ENCODE results near the gene PGRMC2.
"Not testable (repeated sequence)": the region's sequence is repeated elsewhere in the genome, so short reads cannot be mapped to it uniquely, and the experiment has no call there.

PGRMC2 gene

DNA sequence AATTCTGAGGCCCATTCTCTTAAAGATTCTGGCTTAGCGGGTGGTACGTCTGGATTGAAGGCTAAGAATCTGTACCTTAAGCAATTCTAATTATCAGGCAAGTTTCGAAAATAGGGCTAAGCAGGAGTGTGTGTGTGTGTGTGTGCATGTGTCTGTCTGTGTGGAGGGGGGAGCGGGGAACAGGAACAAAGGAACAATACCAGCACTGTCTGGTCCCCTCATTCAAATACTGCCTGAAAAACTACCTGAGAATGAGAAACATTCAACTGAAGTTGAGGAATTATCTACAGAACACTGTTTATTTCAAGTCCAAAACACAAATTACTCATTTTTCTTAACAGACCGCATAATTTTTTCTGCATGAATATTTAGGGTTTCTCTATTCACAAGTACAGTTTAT is 18.6 kb downstream of the PGRMC2 start:
- Histone ChIP-seq H3K27me3 (ENCODE audit: control insufficient read depth, insufficient read depth, low read length) (no peaks in the 10 kb centered on the region), H3K9me3 (ENCODE audit: control insufficient read depth, insufficient read depth, low read depth, low read length) (peaks cover 18% of the 10 kb centered on the region), H3K27ac (ENCODE audit: low read depth, low read length) (no peak overlapping the region), H3K9ac (ENCODE audit: low read length) (no peak overlapping the region), H3K4me3 (ENCODE audit: low read depth, low read length) (no peak overlapping the region), H3K4me1 (ENCODE audit: control insufficient read depth, insufficient read depth, low read length) (no peaks in the 10 kb centered on the region), H3K36me3 (ENCODE audit: control insufficient read depth, insufficient read depth, low read length) (peaks cover 45% of the 10 kb centered on the region)

DNA sequence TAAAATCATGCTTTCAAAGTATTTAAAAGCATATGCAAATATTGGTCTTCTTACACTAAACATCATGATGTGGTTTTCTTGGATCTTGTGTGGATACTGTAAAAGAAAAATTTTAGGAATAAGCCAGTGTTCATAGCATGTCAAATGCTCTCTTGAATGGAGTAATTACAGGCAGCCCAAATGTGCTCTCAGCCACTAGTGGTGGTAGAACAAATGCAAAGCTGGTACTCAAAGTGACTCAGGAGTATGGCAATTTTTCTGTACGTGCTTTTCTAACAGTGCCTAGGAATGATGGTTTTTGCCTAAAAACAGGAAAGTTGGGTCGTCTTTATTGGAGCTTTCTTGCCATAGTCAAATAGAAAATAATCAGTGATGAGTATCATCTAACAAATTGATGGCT is 19.9 kb downstream of the PGRMC2 start:
- Histone ChIP-seq H3K27ac (ENCODE audit: low read depth, low read length) (no peak overlapping the region), H3K4me3 (ENCODE audit: low read depth, low read length) (no peak overlapping the region), H3K27me3 (ENCODE audit: control insufficient read depth, insufficient read depth, low read length) (no peaks in the 10 kb centered on the region), H3K36me3 (ENCODE audit: control insufficient read depth, insufficient read depth, low read length) (peaks cover 34% of the 10 kb centered on the region), H3K9ac (ENCODE audit: low read length) (no peak overlapping the region), H3K4me1 (ENCODE audit: control insufficient read depth, insufficient read depth, low read length) (no peaks in the 10 kb centered on the region), H3K9me3 (ENCODE audit: control insufficient read depth, insufficient read depth, low read depth, low read length) (peaks cover 23% of the 10 kb centered on the region)

DNA sequence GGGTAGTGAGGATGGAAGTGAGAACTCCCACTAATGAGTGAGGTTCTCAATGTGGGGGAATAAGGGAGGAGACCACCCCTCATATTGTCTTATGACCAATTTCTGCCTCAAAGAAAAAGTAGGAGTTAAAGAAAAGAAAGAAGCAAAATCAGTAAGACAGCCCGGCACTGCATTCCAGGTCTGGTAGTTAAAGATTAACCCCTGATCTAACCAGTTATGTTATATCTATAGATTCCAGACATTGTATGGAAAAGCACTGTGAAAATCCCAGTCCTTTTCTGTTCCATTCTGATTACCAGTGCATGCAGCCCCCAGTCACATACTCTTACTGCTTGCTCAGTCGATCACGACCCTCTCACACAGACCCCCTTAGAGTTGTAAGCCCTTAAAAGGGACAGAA is 20.4 kb downstream of the PGRMC2 start:
- Histone ChIP-seq H3K36me3 (ENCODE audit: control insufficient read depth, insufficient read depth, low read length) (peaks cover 28% of the 10 kb centered on the region), H3K9me3 (ENCODE audit: control insufficient read depth, insufficient read depth, low read depth, low read length) (peaks cover 23% of the 10 kb centered on the region)
- H3K9ac ChIP-seq (ENCODE audit: low read length); H3K27me3 ChIP-seq (ENCODE audit: control insufficient read depth, insufficient read depth, low read length); H3K4me3 ChIP-seq (ENCODE audit: low read depth, low read length); H3K4me1 ChIP-seq (ENCODE audit: control insufficient read depth, insufficient read depth, low read length); H3K27ac ChIP-seq (ENCODE audit: low read depth, low read length): not testable (repeated sequence)

DNA sequence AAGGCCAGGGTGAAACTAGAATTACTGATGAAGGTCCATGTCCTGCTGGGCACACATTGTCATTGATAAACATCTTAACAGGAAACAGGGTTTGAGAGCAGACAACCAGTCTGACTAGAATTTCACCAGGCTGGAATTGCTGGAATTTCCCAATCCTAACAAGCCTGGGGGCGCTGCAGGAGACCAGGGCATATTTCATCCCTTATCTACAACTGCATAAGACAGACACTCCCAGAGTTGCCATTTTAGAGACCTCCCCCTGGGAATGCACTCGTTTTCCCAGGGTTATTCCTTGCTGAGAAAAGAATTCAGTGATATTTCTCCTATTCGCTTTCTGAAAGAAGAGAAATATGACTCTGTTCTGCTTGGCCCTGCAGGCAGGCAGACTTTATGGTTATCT is 22.1 kb downstream of the PGRMC2 start:
- H3K27me3 ChIP-seq (ENCODE audit: control insufficient read depth, insufficient read depth, low read length); H3K4me3 ChIP-seq (ENCODE audit: low read depth, low read length); H3K9ac ChIP-seq (ENCODE audit: low read length); H3K27ac ChIP-seq (ENCODE audit: low read depth, low read length); H3K4me1 ChIP-seq (ENCODE audit: control insufficient read depth, insufficient read depth, low read length): not testable (repeated sequence)
- H3K36me3 ChIP-seq (ENCODE audit: control insufficient read depth, insufficient read depth, low read length), result peaks cover 12% of the 10 kb centered on the region
- H3K9me3 ChIP-seq (ENCODE audit: control insufficient read depth, insufficient read depth, low read depth, low read length), result peaks cover 23% of the 10 kb centered on the region

DNA sequence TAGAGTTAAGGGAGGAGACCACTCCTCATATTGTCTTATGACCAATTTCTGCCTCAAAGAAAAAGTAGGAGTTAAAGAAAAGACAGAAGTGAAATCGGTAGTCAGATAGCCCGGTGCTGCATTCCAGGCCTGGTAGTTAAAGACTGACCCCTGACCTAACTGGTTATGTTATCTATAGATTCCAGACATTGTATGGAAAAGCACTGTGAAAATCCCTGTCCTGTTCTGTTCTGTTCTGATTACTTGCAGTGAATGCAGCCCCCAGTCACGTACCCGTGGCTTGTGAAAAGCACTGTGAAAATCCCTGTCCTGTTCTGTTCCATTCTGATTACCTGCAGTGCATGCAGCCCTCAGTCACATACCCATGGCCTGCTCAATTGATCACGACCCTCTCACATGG is 27.7 kb downstream of the PGRMC2 start:
- not testable (repeated sequence) for H3K36me3 ChIP-seq (ENCODE audit: control insufficient read depth, insufficient read depth, low read length); H3K27ac ChIP-seq (ENCODE audit: low read depth, low read length); H3K4me1 ChIP-seq (ENCODE audit: control insufficient read depth, insufficient read depth, low read length); H3K4me3 ChIP-seq (ENCODE audit: low read depth, low read length); H3K27me3 ChIP-seq (ENCODE audit: control insufficient read depth, insufficient read depth, low read length); H3K9ac ChIP-seq (ENCODE audit: low read length)
- peaks cover 20% of the 10 kb centered on the region for H3K9me3 ChIP-seq (ENCODE audit: control insufficient read depth, insufficient read depth, low read depth, low read length)

DNA sequence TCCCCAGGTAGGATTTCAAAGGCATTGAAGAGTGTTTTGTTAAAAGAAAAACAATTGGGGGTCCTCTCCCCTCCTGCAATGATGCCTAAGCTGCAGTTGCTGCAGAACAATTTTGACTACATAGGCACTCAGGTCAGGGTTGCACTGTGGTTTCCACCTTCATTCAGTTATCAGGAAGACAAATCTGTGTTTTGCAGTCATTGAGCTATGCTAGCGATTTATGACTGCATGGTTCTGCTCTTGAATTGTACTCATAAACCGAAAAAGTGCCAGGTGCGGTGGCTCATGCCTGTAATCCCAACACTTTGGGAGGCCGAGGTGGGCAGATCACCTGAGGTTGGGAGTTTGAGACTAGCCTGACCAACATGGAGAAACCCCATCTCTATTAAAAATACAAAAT is 29.4 kb downstream of the PGRMC2 start:
- not testable (repeated sequence) for H3K4me3 ChIP-seq (ENCODE audit: low read depth, low read length); H3K27me3 ChIP-seq (ENCODE audit: control insufficient read depth, insufficient read depth, low read length); H3K9ac ChIP-seq (ENCODE audit: low read length); H3K27ac ChIP-seq (ENCODE audit: low read depth, low read length); H3K4me1 ChIP-seq (ENCODE audit: control insufficient read depth, insufficient read depth, low read length); H3K36me3 ChIP-seq (ENCODE audit: control insufficient read depth, insufficient read depth, low read length)
- H3K9me3 ChIP-seq (ENCODE audit: control insufficient read depth, insufficient read depth, low read depth, low read length), result peaks cover 20% of the 10 kb centered on the region

DNA sequence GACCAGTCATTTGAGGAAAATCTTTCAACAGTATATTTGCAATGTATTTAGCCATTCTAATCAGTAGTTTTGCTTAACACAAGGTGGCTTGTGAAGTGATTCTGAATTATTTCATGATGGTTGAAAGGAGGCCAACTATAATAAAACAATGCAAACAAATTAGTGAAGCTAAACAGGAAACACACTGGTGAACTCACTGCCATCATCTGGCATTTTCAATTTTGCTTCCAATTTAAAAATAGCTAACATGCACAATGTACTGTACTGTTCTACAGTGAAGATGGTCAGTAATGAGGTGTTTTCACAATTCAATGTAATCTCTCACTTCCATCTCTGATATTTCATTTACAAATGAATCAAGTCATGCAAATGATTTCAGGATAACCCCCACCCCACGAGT is 31.1 kb downstream of the PGRMC2 start:
- H3K4me1 ChIP-seq (ENCODE audit: control insufficient read depth, insufficient read depth, low read length), result no peaks in the 10 kb centered on the region
- no peaks in the 10 kb centered on the region for H3K36me3 ChIP-seq (ENCODE audit: control insufficient read depth, insufficient read depth, low read length)
- H3K9ac ChIP-seq (ENCODE audit: low read length), result no peak overlapping the region
- H3K27me3 ChIP-seq (ENCODE audit: control insufficient read depth, insufficient read depth, low read length), result no peaks in the 10 kb centered on the region
- no peak overlapping the region for H3K27ac ChIP-seq (ENCODE audit: low read depth, low read length)
- H3K4me3 ChIP-seq (ENCODE audit: low read depth, low read length), result no peak overlapping the region
- H3K9me3 ChIP-seq (ENCODE audit: control insufficient read depth, insufficient read depth, low read depth, low read length), result peaks cover 31% of the 10 kb centered on the region

DNA sequence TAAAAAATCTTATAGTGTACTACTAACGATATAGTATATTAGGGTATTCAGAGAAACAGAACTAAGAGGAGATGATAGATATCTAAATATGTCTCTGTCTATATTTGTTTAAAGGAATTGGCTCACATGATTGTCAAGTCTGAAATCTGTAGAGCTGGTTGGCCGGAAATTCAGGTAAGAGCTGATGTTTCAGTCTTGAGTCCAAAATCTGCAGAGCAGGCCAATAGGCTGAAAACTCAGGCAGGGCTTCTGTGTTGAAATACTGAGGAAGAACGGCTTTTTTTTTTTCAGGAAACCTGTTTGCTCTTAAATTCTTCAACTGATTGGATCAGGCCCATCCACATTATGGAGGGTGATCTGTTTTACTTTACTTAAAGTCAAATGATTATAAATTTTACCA is 31.7 kb downstream of the PGRMC2 start:
- Histone ChIP-seq H3K36me3 (ENCODE audit: control insufficient read depth, insufficient read depth, low read length) (no peaks in the 10 kb centered on the region), H3K9ac (ENCODE audit: low read length) (no peak overlapping the region), H3K27me3 (ENCODE audit: control insufficient read depth, insufficient read depth, low read length) (no peaks in the 10 kb centered on the region), H3K4me3 (ENCODE audit: low read depth, low read length) (no peak overlapping the region), H3K9me3 (ENCODE audit: control insufficient read depth, insufficient read depth, low read depth, low read length) (peaks cover 34% of the 10 kb centered on the region), H3K27ac (ENCODE audit: low read depth, low read length) (no peak overlapping the region), H3K4me1 (ENCODE audit: control insufficient read depth, insufficient read depth, low read length) (no peaks in the 10 kb centered on the region)

DNA sequence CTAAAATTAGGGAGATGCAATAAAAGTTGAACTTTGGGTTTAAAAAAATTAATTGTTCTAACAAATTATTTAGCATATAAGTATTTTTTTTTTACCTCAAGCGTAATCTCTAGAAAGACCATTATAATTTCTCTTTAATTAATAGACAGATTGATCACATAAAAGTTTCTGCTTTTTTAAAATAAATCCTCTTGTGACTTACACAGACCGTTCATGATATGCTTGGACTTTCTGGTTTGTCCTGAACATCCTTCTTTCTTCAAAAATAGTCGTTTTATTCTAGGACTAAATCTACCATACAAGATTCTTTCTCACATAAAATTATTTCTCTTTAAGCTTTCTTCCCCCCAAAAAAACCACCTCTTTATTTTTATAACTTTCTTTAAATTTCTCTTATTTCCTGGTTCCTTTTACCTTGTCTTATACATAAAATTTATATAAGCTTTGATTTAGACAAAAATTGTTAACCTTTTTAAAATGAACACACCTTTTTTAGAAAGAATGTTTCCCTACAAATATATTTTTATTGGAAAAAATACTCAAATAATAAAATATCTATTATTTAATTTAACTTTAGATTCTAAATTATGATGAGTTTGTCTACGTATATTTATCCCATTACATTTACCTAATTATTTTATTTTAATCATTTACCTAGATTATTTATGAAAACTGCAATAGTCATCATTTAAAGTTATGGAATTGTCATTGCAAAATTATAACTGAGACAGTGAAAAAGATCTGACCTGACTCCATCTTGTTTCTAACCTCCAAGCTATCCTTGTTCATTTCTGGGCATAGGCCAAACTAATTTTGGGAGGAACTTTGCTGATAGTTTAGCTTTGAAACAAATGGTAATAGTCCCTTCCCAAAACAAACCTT is 37.6 kb downstream of the PGRMC2 start:
- Histone ChIP-seq H3K36me3 (ENCODE audit: control insufficient read depth, insufficient read depth, low read length) (no peaks in the 10 kb centered on the region), H3K4me3 (ENCODE audit: low read depth, low read length) (no peak overlapping the region), H3K27ac (ENCODE audit: low read depth, low read length) (no peak overlapping the region), H3K9me3 (ENCODE audit: control insufficient read depth, insufficient read depth, low read depth, low read length) (peaks cover 58% of the 10 kb centered on the region), H3K9ac (ENCODE audit: low read length) (no peak overlapping the region), H3K4me1 (ENCODE audit: control insufficient read depth, insufficient read depth, low read length) (no peaks in the 10 kb centered on the region), H3K27me3 (ENCODE audit: control insufficient read depth, insufficient read depth, low read length) (no peaks in the 10 kb centered on the region)

DNA sequence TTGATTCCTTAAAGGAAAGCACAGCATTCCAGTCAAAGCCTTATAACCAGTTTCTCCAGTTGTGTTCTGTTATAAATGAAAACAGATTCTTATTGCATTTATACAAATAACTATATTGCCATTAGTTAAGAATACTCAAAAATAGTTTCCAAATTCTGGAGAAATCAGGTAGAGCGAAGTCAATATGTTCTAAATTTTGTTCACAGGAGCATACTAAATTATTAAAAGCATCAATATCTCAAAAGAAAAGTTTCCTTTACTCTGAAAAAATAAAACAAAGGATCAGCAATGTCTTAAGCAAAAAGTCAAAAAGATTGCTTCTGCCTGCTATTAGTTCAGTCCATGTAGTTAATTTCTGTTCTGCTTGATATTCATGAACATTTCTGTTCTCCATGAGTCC is 39.7 kb downstream of the PGRMC2 start:
- Histone ChIP-seq H3K4me1 (ENCODE audit: control insufficient read depth, insufficient read depth, low read length) (no peaks in the 10 kb centered on the region), H3K4me3 (ENCODE audit: low read depth, low read length) (no peak overlapping the region), H3K36me3 (ENCODE audit: control insufficient read depth, insufficient read depth, low read length) (no peaks in the 10 kb centered on the region), H3K9me3 (ENCODE audit: control insufficient read depth, insufficient read depth, low read depth, low read length) (peaks cover 59% of the 10 kb centered on the region), H3K9ac (ENCODE audit: low read length) (no peak overlapping the region), H3K27me3 (ENCODE audit: control insufficient read depth, insufficient read depth, low read length) (no peaks in the 10 kb centered on the region), H3K27ac (ENCODE audit: low read depth, low read length) (no peak overlapping the region)

DNA sequence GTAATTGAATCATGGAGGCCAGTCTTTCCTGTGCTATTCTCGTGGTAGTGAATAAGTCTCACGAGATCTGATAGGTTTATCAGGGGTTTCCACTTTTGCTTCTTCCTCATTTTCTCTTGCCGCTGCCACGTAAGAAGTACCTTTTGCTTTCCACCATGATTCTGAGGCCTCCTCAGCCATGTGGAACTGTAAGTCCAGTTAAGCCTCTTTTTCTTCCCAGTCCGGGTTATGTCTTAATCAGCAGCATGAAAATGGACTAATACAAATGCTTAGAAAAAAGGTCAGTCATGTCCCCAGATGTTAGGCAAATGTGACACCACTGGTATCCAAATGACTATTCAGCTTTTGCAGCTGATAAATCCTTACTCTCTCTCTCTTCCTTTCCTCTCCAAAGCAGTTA is 42.2 kb downstream of the PGRMC2 start:
- H3K9me3 ChIP-seq (ENCODE audit: control insufficient read depth, insufficient read depth, low read depth, low read length), result peaks cover 50% of the 10 kb centered on the region
- H3K36me3 ChIP-seq (ENCODE audit: control insufficient read depth, insufficient read depth, low read length), result not testable (repeated sequence)

More for the DNA sequence above, 42.2 kb downstream of the PGRMC2 start:
- not testable (repeated sequence) for H3K27ac ChIP-seq (ENCODE audit: low read depth, low read length); H3K4me3 ChIP-seq (ENCODE audit: low read depth, low read length); H3K27me3 ChIP-seq (ENCODE audit: control insufficient read depth, insufficient read depth, low read length); H3K4me1 ChIP-seq (ENCODE audit: control insufficient read depth, insufficient read depth, low read length); H3K9ac ChIP-seq (ENCODE audit: low read length)
